ENCODE results near the gene TTLL11.

DNA sequence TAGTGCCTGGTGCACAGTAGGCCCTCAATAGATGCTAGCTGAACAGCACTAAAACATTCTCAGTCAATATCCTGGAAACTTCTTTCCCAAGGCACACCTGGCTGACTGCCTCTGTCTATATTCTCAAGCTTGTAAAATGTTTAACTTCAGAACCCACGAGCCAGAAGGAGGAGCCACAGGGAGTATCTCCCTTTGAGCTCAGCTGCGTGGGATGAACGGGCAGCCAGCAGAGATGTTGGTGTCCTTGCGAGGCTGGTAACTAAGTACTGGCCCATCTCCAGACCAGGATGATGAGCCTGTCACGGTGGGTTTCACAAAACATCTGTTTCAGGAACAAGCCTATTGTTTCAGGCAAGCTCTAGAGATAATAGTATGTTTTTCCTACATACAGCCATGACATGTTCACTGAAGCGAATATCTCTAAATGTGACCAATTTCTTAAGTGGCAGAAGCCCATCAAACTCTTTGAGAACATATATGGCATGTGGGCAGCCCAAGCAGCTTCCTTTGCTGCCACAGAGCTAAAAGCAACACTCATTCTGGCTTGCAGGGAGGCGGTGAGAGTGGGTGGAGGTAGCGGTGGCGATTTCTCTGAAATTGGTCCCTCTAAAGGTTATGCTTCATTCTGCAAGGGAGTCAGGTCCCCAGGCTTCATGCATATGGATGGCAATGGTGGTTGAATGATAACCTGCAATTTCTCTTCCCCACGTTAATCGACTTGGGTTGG lies 206.2 kb downstream of the TTLL11 start:
- TF ChIP-seq YY1 (IDR thresholded peaks at IDR 0.05; ENCODE audit: low read depth) (no peak), FOXM1 (IDR thresholded peaks at IDR 0.05; ENCODE audit: low read depth) (no peak), MXI1 (IDR thresholded peaks at IDR 0.05; ENCODE audit: low read depth, low read length) (no peak), CHD2 (IDR thresholded peaks at IDR 0.05; ENCODE audit: low read length, partially characterized antibody) (no peak), GABPA (IDR thresholded peaks at IDR 0.05; ENCODE audit: low read depth) (no peak), NRF1 (IDR thresholded peaks at IDR 0.05; ENCODE audit: low read depth, low read length) (no peak), EP300 (IDR thresholded peaks at IDR 0.05; ENCODE audit: borderline replicate concordance in 1 of 2, low read depth in 1 of 2, low read length in 1 of 2) (no peak), TAF1 (IDR thresholded peaks at IDR 0.05; ENCODE audit: borderline replicate concordance, low read depth, low read length) (no peak)
- TF ChIP-seq, protein P1, sequence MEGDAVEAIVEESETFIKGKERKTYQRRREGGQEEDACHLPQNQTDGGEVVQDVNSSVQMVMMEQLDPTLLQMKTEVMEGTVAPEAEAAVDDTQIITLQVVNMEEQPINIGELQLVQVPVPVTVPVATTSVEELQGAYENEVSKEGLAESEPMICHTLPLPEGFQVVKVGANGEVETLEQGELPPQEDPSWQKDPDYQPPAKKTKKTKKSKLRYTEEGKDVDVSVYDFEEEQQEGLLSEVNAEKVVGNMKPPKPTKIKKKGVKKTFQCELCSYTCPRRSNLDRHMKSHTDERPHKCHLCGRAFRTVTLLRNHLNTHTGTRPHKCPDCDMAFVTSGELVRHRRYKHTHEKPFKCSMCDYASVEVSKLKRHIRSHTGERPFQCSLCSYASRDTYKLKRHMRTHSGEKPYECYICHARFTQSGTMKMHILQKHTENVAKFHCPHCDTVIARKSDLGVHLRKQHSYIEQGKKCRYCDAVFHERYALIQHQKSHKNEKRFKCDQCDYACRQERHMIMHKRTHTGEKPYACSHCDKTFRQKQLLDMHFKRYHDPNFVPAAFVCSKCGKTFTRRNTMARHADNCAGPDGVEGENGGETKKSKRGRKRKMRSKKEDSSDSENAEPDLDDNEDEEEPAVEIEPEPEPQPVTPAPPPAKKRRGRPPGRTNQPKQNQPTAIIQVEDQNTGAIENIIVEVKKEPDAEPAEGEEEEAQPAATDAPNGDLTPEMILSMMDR (IDR thresholded peaks at IDR 0.05) = no peak

Data from SK-N-SH (cell line).